Measurements from ENCODE around the gene ADAMTS10.

DNA sequence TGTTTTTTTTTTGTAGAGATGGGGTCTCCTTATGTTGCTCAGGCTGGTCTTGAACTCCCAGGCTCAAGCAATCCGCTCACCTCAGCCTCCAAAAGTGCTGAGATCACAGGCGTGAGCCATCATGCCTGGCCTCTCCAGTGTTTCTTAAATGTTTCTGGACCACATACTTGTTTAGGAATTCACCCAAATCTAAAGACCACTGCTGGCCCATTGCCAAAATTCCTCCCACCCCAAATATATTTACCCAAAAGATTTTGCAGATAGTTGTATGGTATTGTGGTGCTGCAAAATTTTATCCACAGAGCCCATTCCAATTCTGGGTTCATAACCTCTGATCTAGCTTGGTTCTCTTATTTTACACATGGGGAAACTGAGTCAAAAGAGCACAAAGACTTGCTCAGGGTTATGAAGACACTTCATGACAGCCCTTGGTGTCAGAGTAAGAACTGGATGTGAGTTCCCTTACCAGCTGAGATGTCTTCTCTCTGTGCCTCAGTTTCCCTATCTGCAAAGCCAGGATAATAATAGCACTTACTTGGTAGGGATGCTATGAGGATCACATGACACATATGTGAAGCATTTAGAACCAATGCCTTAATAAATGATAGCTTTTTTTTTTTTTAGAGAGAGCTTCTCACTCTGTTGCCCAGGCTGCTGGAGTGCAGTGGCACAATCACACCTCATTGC, 30.8 kb upstream of the ADAMTS10 start:
- TF ChIP-seq PHF21A (CRISPR knock-in tag; IDR thresholded peaks at IDR 0.05) (no peak), EP300 (IDR thresholded peaks at IDR 0.05; ENCODE audit: low read depth in 2 of 2, low read length in 2 of 2) (no peak), EP300 (CRISPR knock-in tag; IDR thresholded peaks at IDR 0.05; ENCODE audit: borderline replicate concordance) (no peak)

Measured in HepG2 (cell line).